GM19395 (cell line): Measurements from ENCODE around the gene MAP7D3.

ENCODE experiments used
- ATAC-seq: cut with Tn5 transposase; IDR thresholded peaks from one replicate; pipeline ENCODE4 v1.9.1; 2021; ENCODE audit warnings: mild to moderate bottlenecking, moderate library complexity; ENCODE audit not compliant: unreplicated experiment

Gene MAP7D3

DNA sequence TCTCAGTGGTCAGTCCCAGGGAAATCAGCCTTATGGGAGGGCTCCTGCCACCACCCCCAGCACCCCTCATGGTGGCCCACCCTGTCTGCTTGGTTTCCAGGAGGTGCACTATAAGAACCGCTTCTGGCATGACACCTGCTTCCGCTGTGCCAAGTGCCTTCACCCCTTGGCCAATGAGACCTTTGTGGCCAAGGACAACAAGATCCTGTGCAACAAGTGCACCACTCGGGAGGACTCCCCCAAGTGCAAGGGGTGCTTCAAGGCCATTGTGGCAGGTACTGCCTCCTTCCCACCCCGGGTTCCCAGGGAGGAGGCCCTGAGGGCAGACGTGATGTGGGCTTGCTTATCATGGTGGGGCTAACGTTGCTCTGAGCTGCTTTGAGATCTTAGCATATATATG lies 44.3 kb downstream of the MAP7D3 start:
- no peak for ATAC-seq

DNA sequence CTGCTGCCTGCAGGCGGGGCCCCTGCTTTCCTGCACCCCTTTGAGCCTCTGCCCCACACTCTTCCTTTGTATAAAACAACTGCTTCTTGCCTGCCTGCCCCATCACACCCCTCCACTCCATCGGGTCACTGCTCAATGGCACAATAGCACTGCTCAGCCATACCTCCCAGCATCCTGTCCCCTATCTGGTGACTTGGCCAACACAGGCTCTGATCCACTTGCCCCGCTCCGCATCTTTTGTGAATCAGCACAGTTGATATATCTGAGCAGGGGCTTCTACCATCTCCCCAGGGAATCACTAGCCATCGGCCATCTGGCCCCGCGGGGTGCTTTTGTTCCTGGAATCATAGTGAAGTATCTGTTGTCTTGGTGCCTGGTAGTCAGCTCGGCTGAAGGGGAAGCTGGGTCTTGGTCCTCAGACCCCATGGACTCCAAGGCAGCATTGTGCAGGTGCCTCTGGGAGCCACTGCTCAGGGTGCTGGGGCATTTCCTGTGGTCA lies 45.3 kb downstream of the MAP7D3 start:
- no peak for ATAC-seq

DNA sequence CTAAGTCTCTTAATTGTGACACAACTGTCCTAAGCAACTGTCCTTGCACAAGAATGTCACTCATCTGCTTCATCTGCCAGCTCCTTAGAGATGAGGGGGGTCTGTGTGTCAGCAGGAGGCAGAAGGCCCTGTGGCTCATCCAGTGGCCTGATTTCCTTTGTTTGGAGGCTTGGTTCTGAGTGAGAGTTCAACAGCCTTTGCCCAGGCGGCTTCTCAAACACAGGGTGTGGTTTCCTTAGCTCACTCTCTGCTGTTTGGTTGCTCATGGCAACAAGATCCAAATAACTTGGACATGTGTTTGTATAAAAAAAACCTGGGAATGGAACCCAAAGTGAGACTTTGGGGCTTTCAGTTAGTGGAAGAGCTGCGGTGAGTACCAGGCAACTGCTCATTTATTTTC lies 46.6 kb downstream of the MAP7D3 start:
- ATAC-seq, result no peak

DNA sequence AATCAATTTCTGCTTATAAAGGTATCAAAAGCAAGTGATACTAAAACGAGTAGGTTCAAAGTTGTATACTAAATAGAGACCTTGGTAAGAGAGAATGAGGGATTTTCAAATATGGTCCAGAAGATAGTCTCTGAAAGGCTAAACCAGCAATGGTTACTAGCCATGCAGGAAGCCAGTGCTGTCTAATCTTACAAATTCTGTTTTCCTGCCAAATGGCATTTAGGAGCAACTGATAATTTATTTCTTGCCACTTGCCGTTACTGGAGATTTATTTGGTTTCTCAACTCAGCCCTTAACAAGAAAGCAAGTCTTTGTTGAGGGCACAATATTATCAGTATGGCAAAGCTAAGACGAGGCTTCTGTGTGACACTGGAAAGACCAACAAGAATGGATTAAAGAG lies 47.2 kb downstream of the MAP7D3 start:
- no peak for ATAC-seq

DNA sequence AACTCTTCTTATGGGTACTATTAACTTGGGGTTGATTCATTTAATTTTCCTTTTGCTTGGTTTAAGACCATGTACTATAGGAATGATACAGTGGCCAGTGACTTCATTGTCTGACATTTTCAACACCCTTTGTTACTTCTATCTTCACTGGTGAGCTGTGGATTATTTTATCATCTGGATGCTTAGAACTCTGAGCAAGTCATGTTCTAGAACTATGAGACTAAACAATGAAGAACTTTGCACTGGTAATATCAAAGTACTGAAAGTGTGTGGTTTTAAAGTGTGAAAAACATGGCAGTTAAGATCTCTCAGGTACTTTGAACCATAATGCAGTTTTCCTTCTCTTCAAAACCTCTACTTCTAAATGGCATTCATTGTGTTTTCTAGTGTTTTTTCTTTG lies 47.8 kb downstream of the MAP7D3 start:
- no peak for ATAC-seq

DNA sequence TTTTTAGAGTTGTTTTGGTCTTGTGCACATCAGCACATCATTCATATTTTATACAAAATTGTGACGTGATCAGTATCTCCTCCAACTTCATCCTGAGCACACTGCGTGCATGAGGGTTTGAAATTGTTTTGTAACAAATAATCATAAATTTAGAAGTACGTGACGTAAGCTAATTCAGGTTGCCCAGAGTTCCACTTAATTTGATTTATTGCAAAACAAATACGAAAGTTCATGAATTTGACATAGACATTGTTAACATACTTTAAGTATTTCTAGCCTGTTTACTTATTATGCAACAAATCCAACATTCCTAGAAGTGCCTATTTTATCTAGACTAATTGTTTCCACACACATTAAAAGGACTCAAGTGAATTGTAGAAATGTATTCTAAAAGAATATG lies 48.3 kb downstream of the MAP7D3 start:
- ATAC-seq, result no peak

DNA sequence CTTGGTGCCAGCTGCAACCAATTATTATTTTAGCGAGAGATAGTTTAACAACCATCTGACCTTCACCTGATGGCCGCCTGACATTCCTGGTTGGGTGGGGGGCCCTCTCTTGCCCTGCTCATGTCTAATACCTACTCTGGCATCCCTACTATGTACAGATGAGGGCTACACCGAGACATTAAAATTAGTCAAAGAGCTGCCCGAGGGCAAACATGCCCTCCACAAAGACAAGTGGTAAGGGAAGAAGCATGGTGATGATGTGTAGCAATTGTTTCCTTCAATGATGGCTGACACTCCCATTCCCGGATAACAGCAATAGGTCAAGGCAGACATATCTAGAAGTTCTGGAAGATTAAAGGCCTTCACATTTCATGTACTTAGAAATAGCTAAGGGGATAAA lies 49.6 kb downstream of the MAP7D3 start:
- no peak for ATAC-seq

DNA sequence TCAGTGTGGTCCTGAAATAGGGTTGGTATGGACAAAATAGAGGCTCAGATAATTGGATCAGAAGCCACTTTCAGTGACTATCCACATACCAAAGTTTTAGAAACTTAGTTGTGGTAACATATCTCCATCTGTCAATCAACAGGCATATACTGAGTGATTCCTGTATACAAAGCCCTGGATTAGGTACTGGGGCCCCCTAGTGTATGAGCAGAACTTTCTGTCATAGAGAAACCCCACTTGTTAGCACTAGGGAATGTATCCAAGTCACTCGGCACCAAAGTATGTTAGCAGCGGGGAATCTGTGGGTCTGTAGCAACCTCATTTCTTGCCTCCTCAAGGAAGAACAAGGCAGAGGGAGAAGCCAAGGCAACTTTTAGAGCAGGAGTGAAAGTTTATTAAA lies 50.7 kb downstream of the MAP7D3 start:
- ATAC-seq, result no peak

DNA sequence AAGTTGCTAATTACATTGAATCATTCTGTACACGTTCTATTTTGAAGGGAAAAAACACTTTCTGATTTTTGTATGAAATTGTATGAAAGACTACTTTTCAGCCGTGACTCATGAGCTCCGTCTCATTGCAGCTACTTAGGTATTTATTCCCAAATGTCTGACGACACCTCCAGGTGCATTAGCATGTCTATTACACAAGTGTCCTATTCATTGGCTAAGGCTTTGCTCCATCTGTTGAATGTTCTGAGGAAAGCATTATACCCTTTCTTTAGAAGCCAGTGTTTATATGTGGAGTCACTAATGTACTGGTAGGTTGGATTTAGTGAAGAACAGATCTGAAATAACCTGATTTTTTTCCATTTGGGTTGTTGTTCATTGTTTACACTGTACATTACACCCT lies 51.8 kb downstream of the MAP7D3 start:
- ATAC-seq, result no peak

DNA sequence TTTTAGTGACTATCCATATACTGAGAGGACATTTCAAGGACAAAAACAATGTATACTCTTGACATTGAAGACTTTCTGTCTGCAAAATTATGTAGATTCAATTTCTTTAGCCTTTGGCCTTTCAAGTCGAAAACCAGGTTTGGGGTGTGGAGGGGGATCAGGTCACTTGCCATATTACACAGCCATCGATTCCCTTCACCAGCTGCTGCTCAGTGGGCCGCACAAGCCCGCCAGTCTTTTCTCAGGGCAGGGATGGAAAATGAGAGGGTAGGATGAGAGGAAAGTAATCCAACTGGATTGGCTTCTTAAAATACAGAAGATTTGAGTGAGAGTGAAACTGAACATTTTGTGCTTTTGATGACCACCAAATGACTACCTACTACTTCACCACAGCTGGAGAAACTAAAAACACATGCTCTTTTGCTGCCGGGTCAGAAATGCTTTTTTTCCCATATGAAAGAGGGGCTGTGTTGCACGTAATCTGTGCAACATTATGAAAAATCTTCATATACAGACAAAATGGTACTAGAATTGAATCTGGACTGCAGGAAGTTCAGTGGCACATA lies 52.4 kb downstream of the MAP7D3 start:
- ATAC-seq, result no peak

DNA sequence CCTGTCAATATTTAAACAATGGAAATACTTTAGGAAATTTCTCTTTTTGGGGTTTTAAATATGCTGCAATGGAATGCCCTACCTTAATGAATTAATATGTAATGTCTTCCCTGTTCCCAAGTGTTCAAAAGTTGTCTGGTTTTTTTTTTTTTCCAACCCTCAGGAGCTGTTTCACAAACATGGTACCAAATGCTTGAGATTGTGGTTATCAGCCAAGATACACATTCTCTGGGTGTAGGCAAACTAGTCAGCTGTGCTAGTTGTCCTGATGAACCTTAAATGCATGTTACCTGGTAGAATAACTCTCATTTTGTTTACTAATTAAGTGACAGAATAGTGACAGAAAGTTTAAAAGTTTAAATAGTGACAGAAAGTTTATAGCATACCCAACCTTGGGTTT lies 53.2 kb downstream of the MAP7D3 start:
- ATAC-seq, result no peak

DNA sequence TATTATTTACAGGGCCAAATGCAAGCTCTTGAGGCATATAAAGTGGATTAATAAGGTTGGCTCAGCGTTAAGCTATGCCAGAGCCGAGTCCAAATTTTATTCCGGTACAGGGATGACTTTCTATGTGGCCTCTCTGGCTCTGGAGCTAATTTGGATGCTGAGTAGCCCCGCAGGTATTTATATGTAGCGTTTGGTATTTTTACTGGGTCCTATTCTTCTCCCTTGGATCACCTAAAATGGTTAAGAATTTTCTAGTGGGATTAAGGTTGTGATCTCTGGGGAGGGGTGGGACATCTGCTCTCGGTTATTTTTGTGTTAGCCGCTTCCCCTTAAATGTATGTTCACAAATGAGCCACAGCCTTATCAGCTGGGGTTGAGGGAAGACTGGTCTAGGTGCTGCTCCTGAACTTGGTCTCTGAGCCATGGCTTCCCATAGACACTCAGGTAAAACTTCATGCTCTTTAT lies 54.5 kb downstream of the MAP7D3 start:
- ATAC-seq, result no peak

DNA sequence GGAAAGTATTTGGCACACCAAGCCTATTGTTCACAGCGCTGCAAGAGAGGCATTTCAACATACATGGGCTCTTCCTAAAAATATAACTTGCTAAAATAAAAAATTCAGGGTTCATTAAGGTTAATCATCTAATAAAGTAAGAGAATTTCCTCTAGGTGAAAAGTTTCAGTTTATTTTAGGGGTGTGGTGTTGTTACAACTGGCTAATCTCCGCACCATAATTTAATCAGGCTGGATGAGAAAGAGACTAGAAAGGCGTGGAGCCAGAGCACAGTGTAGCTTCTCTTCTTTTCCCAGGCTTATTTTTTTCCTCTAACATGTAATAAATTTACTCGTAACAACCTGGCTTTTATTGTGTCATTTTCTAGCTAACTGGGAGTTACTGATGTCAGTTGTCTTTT lies 56.0 kb downstream of the MAP7D3 start:
- no peak for ATAC-seq

DNA sequence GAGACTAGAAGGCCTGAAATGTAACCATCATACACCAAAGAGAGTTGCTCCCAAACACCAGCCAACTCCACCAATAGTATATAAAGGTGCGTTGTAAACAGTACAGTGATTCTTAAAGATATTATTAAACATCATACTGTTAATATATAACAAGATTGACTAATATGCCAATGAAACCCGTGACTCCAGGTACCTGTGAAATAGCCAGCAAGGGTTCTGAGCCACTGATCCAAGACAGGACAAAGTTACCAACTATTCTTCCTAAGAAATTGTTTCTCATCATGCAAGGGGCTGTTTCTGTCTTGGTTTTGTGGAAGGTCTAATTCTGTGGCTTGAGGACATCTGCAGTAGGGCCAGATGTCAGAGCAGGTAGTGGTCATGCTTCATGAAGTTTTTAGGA lies 56.7 kb downstream of the MAP7D3 start:
- ATAC-seq, result no peak

DNA sequence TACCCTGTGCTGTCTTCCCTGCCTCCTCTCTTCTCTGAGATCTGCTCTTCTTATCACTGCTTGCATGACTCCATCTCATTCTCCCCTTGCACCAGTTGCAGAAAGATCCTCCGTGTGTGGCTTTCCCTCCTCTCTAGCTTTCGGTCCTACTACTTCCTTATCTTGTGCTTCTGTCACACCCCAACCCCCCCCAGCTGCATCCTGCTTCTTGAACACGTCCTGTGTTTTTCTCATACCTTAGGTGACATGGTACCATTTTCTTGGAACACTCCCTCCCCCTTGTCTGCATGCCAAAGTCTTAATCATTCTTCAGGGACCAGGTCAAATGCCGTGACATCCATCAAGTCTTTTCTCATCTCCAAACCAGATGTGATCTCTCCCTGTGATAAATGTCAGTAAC lies 57.4 kb downstream of the MAP7D3 start:
- ATAC-seq, result no peak

DNA sequence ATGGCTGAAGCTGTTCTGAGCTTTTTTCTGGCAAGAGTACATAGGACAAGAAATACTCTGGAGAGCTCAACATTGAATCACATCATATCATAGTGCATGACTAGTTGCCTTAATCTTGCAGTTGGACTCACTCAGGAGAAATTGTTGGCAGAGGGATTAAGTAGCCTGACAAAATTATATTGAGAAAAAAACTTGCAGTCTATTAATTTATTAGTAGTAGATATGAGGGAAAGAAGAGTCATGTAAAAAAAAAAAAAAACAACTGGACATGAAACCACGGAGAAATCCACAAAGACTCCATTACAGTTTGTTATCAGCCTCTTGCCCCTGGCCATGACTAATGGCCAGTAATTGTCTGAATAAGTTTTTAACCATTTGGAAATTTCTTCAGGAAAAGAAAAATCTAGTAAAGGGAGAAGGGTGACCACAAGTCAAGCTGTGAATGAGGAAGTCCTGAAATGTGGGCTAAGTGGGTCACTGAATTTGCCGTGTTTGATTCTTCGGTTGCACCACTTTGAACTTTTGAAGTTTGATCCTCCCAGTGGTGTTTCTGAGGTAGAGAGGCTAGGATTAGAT lies 58.3 kb downstream of the MAP7D3 start:
- ATAC-seq, result no peak

DNA sequence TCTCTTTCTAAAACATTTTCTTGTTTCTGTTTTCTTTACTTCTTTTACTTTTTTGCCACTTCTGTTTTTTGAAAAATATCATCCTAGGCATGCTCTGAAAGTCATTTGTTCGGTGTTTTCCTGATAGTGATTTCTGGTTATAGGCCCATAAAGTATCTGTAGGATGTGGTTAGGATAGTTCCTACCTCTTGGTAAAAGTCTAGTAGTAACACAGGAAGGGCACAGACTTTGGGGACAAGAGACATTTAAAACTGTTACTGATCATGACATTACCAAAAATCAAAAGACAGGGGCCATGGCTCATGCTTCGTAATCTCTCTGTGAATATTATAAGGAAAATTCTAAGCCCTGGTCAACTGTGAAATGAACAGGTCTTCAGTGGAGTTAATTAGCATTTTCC lies 59.1 kb downstream of the MAP7D3 start:
- ATAC-seq, result no peak

DNA sequence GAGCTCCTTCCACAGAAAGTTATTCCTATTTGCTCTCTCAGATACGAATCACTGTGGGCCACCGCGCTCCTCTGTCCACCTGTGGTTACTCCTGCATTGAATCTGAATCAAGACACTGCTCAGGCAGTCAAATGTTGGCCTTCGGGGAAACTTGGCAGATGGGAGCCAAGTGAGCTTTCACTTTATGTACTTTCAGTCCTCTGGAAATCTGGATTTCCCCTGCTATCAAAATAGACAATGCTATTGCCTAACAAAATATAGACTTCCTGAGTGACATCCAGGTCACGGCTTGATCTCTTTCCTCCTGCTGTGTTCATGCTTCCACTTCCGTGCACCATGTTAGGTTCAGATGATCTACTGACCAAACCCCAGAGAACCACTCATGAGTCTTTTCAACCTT lies 60.0 kb downstream of the MAP7D3 start:
- ATAC-seq, result no peak

DNA sequence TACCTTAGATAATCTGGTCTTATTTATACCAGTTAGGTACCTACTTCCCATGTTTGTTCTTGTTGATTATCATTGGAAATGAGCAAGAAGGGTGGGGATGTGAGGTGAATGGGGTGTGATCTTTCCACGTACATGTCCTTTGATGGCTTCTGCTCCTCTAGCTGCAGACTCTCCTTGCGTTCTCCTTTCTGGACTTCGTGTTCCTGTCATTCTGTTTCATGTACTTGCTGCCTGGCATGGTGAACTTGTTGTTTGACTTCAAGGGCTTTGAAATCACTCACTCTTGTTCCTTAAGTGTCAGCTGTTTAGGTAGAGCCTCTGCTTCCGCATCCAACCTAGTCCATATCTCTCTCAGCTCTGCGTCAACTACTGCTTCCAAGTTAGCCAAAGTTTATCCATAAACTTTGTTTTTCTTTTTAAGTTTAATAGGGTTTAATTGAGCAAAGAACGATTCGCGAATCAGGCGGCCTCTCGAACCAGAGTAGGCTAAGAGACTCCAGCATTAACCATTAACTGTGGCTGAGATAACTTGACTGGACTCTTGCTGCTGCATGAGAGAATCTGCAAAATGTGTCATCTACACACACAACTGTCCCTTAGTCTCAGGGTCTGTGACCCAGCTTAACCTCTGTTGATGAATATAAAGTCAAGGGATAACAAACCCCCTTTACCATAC lies 61.0 kb downstream of the MAP7D3 start:
- no peak for ATAC-seq

DNA sequence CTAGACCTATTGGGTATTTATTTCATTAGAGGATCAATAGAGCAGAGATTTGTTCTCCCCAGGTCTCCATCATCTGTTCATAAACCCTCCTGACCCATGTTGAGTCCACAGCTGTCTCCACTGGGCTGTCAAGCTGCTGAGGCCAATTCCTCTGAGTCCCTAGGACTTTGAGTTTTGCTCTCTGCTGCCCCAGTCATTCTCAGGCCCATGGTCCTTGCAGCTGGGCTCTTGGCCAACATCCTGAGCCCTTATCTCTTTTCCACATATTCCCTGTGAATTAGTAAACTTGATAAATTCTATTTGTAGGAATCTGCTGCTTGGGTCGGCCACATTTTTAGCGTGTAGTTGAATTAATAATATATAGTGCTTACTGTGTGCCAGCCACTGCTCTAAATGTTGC lies 62.0 kb downstream of the MAP7D3 start:
- ATAC-seq, result no peak

DNA sequence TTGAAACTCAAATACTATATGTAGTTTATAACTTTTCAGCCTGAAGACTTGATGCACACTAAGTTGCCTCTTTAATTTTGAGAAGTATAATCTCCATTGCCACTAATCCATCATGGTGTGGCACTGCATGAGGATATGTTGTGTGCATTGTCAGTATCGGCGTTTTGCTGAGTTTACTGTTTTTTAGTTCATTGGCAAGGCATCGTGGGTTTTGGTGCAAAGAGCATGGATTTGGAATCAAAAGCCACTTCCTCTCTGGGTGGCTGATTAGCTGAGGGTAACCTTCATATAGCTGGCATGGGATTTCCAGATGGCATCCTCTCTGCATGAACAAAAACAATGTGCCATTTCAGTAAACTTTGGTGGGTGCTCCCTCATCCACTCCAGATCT lies 65.2 kb downstream of the MAP7D3 start:
- no peak for ATAC-seq

DNA sequence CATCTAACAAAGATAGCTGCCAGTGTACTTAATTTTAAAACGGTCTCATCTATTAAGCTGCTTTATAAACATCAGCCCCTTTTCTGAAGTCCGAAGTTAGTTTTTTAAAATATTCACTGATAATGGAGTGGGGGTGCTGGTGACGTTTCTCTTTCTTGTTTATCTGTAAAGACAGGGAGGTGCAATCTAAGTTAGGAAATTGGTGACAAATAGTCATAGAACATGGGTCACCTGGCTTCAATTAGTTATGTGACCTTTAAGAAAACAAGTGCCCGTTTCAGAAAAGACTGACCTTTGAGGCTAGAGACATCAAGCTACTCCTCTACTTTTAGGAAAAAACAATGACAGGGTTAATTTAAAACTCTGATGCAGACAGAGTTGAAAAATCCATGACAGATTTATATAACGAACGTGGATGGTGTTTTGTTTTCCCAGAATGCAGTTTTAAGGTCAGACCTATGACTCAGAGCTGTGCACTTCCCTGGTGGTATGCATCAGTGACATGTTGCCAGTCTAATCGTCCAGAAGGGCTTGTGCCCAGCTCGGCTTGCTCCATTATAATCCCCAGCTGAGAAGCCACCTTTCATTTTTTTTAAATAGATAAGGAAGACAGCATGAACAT lies 65.7 kb downstream of the MAP7D3 start:
- ATAC-seq, result no peak
